Osteocyte (in vitro differentiated cells): Measurements from ENCODE around the gene SEMA3F. TPM values are rescaled to one million over a fixed set of nuclear protein-coding genes. Genes with fewer than 3 reads are reported as not detected.

Source experiments
- DNase-seq: peaks from one replicate; pipeline ENCODE4 v3.0.0; 2021; ENCODE audit warnings: mixed read lengths; ENCODE audit not compliant: unreplicated experiment; ENCODE audit errors: extremely low spot score
- H3K27ac Mint-ChIP-seq: one replicate; pipeline ENCODE4 v1.8.0; 2021; ENCODE audit warnings: mild to moderate bottlenecking, mixed read lengths; ENCODE audit not compliant: unreplicated experiment
- H3K27me3 Mint-ChIP-seq: one replicate; pipeline ENCODE4 v1.8.0; 2021; ENCODE audit warnings: mixed read lengths; ENCODE audit not compliant: unreplicated experiment
- H3K36me3 Mint-ChIP-seq: one replicate; pipeline ENCODE4 v1.8.0; 2021; ENCODE audit warnings: mixed read lengths; ENCODE audit not compliant: unreplicated experiment
- H3K4me1 Mint-ChIP-seq: one replicate; pipeline ENCODE4 v1.8.0; 2021; ENCODE audit warnings: mixed read lengths; ENCODE audit not compliant: unreplicated experiment
- H3K4me3 Mint-ChIP-seq: one replicate; pipeline ENCODE4 v1.8.0; 2021; ENCODE audit warnings: mild to moderate bottlenecking, moderate library complexity, mixed read lengths; ENCODE audit not compliant: unreplicated experiment
- H3K9me3 Mint-ChIP-seq: one replicate; pipeline ENCODE4 v1.8.0; 2021; ENCODE audit warnings: mixed read lengths; ENCODE audit not compliant: unreplicated experiment
- total RNA-seq: library from RNA; stranded (reverse); gene quantifications from 2 replicates; pipeline ENCODE4 v1.2.1, GENCODE V29; 2021
- TF ChIP-seq, protein P1 (sequence below): fragments of 200-600 bp; sonication (generic); IDR thresholded peaks from 2 replicates; pipeline ENCODE4 v1.5.0; 2021; ENCODE audit warnings: antibody characterized with exemption, mild to moderate bottlenecking, moderate library complexity

Gene SEMA3F
- total RNA-seq, 1 donor from 2014 or later = 11.8 TPM

DNA sequence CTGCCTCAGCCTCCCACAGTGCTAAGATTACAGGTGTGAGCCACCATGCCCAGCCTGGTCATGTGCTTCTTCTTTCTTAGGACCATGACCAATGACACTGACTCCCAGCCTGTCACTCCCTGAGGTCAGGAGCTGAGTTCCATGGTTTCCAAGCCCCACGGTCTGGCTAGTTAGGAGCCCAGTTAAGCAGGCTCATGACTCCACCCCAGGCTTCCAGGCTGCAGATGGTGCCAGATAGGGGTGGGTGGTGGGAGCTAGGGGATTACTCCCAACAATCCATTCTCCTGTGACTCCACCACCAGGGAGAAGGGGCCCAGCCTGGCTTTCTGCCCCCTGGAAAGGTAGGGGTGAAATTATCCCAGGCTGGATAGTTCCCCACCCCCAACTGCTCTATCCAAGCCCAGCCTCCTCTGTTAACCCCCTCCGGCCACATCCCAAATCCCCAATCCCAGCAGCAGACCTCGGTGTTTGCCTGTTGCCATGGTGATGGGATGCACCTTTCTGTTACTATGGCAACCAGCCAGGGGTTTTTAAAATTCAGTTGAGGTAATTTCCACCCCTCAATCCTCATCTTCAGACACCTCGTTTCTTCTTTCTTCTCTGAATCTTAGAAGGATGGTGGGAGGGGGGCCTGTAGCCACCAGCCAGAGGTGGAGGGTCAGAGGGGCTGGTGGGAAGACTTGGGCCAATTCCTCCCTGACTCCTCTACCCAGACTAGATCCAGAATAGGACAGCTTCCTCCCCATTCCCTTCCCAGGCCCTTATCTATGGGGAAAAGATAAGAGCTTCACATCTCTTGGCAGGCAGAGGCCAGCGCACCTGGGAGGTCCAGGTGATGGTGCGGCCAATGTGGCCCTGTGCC lies 22.5 kb upstream of the SEMA3F start:
- Mint-ChIP-seq H3K4me3 (no peak overlapping the region), H3K4me1 (peaks cover 12% of the 10 kb centered on the region), H3K36me3 (no peaks in the 10 kb centered on the region), H3K9me3 (no peaks in the 10 kb centered on the region), H3K27ac (no peak overlapping the region), H3K27me3 (no peaks in the 10 kb centered on the region)
- no peak for DNase-seq
- TF ChIP-seq, protein P1, sequence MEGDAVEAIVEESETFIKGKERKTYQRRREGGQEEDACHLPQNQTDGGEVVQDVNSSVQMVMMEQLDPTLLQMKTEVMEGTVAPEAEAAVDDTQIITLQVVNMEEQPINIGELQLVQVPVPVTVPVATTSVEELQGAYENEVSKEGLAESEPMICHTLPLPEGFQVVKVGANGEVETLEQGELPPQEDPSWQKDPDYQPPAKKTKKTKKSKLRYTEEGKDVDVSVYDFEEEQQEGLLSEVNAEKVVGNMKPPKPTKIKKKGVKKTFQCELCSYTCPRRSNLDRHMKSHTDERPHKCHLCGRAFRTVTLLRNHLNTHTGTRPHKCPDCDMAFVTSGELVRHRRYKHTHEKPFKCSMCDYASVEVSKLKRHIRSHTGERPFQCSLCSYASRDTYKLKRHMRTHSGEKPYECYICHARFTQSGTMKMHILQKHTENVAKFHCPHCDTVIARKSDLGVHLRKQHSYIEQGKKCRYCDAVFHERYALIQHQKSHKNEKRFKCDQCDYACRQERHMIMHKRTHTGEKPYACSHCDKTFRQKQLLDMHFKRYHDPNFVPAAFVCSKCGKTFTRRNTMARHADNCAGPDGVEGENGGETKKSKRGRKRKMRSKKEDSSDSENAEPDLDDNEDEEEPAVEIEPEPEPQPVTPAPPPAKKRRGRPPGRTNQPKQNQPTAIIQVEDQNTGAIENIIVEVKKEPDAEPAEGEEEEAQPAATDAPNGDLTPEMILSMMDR = no peak

DNA sequence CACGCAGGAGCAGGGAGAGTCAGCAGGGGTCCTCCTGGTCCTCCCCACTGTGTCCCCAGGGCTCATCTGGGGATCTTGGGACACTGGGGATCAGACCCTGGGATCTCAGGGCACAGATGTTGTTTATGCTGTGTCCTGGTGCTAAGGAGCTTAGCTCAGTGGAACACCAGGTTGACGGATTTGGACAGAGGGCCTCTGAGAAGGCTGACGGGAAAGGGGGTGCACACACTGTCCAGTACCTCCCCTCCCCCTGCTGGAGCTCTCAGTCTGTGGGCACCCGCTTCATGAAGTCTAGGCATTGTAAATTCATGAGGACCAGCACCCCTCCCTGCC lies 21.9 kb upstream of the SEMA3F start:
- Mint-ChIP-seq H3K9me3 (no peaks in the 10 kb centered on the region), H3K36me3 (no peaks in the 10 kb centered on the region), H3K4me1 (peaks cover 8% of the 10 kb centered on the region), H3K27ac (no peak overlapping the region), H3K4me3 (no peak overlapping the region), H3K27me3 (no peaks in the 10 kb centered on the region)
- TF ChIP-seq, protein P1 = no peak
- DNase-seq = no peak

GRCh38 chr3:50134367-50134766 lies 20.8 kb upstream of the SEMA3F start:
- H3K27ac Mint-ChIP-seq = no peak overlapping the region
- H3K27me3 Mint-ChIP-seq = no peaks in the 10 kb centered on the region
- H3K4me3 Mint-ChIP-seq = no peak overlapping the region
- DNase-seq = no peak
- H3K4me1 Mint-ChIP-seq = peaks cover 11% of the 10 kb centered on the region
- H3K9me3 Mint-ChIP-seq = no peaks in the 10 kb centered on the region
- TF ChIP-seq, protein P1 = no peak
- no peaks in the 10 kb centered on the region for H3K36me3 Mint-ChIP-seq

GRCh38 chr3:50135964-50136363 lies 19.2 kb upstream of the SEMA3F start:
- no peak overlapping the region for H3K4me3 Mint-ChIP-seq
- peaks cover under 1% of the 10 kb centered on the region for H3K27me3 Mint-ChIP-seq
- peaks cover 11% of the 10 kb centered on the region for H3K4me1 Mint-ChIP-seq
- TF ChIP-seq, protein P1 = no peak
- no peak overlapping the region for H3K27ac Mint-ChIP-seq
- H3K9me3 Mint-ChIP-seq = no peaks in the 10 kb centered on the region
- DNase-seq = no peak
- no peaks in the 10 kb centered on the region for H3K36me3 Mint-ChIP-seq

- H3K4me3 Mint-ChIP-seq = no peak overlapping the region
Observed at GRCh38 chr3:50136714-50137405, 18.3 kb upstream of the SEMA3F start.

More at GRCh38 chr3:50136714-50137405, 18.3 kb upstream of the SEMA3F start:
- TF ChIP-seq, protein P1 = no peak
- H3K9me3 Mint-ChIP-seq = no peaks in the 10 kb centered on the region
- H3K27me3 Mint-ChIP-seq = peaks cover 2% of the 10 kb centered on the region
- no peak overlapping the region for H3K27ac Mint-ChIP-seq
- H3K4me1 Mint-ChIP-seq = peaks cover 11% of the 10 kb centered on the region
- H3K36me3 Mint-ChIP-seq = no peaks in the 10 kb centered on the region
- DNase-seq = no peak
